Right atrium auricular region (tissue), 2 donors: Measurements from ENCODE around the gene GPR82. TPM values are rescaled to one million over a fixed set of nuclear protein-coding genes. Genes with fewer than 3 reads are reported as not detected.

ENCODE experiments used
- DNase-seq: peaks from one replicate; pipeline ENCODE4 v3.0.0-alpha.2; 2019; ENCODE audit warnings: low spot score
- H3K27ac ChIP-seq, 2 donors: fragments of 200-600 bp; sonication (generic); 1 replicate in 1 of 2; 2 replicates in 1 of 2; pipeline ENCODE4 v1.5.1; 2016 to 2019
- H3K27me3 ChIP-seq, 2 donors: fragments of 200-600 bp; sonication (generic); one replicate each; pipeline versions ENCODE4 v1.5.1 to v1.6.0; 2017 to 2019
- H3K36me3 ChIP-seq: fragments of 200-600 bp; sonication (generic); one replicate; pipeline ENCODE4 v1.5.1; 2016
- H3K4me1 ChIP-seq, 2 donors: fragments of 200-600 bp; sonication (generic); one replicate each; pipeline versions ENCODE4 v1.5.1 to v1.6.0; 2017 to 2019
- H3K4me3 ChIP-seq, 2 donors: fragments of 200-600 bp; sonication (generic); 1 replicate in 1 of 2; 2 replicates in 1 of 2; pipeline ENCODE4 v1.5.1; 2017 to 2019; ENCODE audit warnings: mild to moderate bottlenecking in 1 of 2, moderate library complexity in 1 of 2
- H3K9me3 ChIP-seq, 2 donors: fragments of 200-600 bp; sonication (generic); one replicate each; pipeline ENCODE4 v1.5.1; 2019
- total RNA-seq, 2 donors: library from RNA; depleted of rRNA; stranded (reverse); fragments of >200 nt; gene quantifications; one replicate each; pipeline ENCODE4 v1.1.0, GENCODE V29; 2016
- TF ChIP-seq, protein P1 (sequence below), 2 donors: fragments of 200-600 bp; sonication (generic); IDR thresholded peaks; one replicate each; pipeline ENCODE4 v1.5.1; 2019; ENCODE audit warnings: antibody characterized with exemption in 2 of 2

GPR82 gene
- total RNA-seq, 2 donors from 2014 or later = 0.31 TPM; not detected in 1

DNA sequence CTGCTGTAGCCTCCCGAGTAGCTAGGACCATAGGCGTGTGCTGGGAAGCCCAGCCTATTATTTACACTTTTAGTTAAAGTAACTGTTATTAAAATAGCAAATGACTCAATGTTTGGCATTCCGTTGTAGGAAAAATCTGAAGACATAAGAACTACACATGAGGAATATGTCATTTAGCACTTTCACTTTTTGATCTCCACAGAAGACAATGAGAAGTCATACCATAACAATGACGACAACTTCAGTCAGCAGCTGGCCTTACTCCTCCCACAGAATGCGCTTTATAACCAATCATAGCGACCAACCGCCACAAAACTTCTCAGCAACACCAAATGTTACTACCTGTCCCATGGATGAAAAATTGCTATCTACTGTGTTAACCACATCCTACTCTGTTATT is 28.6 kb upstream of the GPR82 start:
- H3K27ac ChIP-seq = no peak overlapping the region
- H3K27me3 ChIP-seq = no peaks in the 10 kb centered on the region
- DNase-seq = no peak
- TF ChIP-seq, protein P1, sequence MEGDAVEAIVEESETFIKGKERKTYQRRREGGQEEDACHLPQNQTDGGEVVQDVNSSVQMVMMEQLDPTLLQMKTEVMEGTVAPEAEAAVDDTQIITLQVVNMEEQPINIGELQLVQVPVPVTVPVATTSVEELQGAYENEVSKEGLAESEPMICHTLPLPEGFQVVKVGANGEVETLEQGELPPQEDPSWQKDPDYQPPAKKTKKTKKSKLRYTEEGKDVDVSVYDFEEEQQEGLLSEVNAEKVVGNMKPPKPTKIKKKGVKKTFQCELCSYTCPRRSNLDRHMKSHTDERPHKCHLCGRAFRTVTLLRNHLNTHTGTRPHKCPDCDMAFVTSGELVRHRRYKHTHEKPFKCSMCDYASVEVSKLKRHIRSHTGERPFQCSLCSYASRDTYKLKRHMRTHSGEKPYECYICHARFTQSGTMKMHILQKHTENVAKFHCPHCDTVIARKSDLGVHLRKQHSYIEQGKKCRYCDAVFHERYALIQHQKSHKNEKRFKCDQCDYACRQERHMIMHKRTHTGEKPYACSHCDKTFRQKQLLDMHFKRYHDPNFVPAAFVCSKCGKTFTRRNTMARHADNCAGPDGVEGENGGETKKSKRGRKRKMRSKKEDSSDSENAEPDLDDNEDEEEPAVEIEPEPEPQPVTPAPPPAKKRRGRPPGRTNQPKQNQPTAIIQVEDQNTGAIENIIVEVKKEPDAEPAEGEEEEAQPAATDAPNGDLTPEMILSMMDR (IDR thresholded peaks at IDR 0.05) = no peak
- H3K36me3 ChIP-seq = no peaks in the 10 kb centered on the region
- no peak overlapping the region for H3K4me3 ChIP-seq
- no peaks in the 10 kb centered on the region for H3K9me3 ChIP-seq
- H3K4me1 ChIP-seq = peaks cover 0 to 6% of the 10 kb centered on the region in 2 donors

DNA sequence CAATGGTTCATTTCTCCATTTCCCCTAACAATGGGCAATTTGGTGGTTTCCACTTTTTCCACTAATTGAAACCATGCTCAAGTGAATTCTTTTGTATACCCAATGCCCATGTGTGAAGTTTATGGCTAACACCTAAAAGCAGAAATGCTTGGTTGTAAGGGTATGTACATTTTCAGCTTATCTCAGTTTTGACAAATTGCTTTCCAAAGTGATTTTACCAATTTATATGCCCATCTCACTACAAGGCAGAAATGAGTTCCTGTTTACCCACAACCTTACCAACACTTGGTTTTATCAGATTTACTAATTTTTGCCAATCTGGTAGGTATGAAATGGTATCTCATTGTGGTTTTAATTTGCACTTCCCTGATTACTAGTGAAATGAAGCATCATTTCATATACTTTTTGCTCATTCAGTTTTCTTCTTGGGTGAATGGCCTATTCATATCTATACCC is 20.4 kb upstream of the GPR82 start:
- no peaks in the 10 kb centered on the region for H3K9me3 ChIP-seq
- no peaks in the 10 kb centered on the region for H3K27me3 ChIP-seq
- H3K4me1 ChIP-seq = no peaks in the 10 kb centered on the region
- no peak overlapping the region for H3K27ac ChIP-seq
- no peaks in the 10 kb centered on the region for H3K36me3 ChIP-seq
- H3K4me3 ChIP-seq = no peak overlapping the region
- no peak for DNase-seq
- TF ChIP-seq, protein P1 (IDR thresholded peaks at IDR 0.05) = no peak

DNA sequence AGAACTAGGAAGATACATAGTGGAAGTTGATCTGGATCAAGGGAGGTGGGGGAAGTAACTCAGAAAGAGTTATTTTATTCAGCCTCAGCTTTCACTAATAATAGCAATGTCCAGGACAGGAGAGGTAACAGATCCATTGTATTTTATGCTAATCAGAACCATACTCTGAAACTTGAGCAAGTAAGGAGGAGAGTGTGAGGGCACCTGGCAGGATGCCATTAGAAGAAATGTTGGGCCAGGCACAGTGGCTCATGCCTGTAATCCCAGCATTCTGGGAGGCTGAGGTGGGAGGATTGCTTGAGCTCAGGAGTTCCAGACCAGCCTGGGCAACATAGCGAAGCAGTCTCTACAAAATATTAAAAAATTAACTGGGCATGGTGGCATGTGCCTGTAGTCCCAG is 18.9 kb upstream of the GPR82 start:
- no peaks in the 10 kb centered on the region for H3K4me1 ChIP-seq

DNA sequence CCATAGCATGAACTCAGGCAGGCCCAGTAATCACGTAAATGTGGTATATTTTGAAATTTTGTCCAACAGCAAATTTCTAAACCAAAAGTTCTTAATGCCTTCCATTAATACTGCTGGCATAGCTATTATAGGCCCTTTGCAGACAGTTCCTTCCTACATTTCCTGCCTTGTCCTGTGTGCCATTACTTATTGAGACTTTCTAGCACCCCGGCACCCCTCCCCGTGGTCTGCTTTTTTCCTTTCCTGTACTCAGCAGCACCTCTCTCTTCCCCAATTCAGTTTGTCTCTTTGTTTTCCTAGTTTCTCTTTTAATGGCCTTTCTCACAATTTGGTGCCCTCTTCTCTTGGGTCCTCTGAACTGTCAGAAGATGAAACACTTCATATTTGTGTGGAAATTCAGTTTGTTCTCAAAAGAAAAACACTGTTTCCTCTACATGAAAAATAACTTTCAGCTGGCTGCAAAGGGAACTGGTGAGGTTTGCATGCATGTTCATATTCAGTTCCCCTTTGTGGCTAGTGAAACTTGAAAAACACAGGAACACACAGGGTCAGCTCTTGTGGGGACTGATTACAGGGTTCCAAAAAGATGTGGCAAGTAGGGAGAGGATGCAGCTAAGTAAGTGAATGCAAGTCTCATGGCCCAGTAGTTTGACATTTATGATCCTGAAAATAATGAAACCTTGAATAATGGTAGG is 18.2 kb upstream of the GPR82 start:
- no peaks in the 10 kb centered on the region for H3K27me3 ChIP-seq
- no peak for DNase-seq
- H3K27ac ChIP-seq = no peak overlapping the region
- no peaks in the 10 kb centered on the region for H3K9me3 ChIP-seq
- H3K36me3 ChIP-seq = no peaks in the 10 kb centered on the region
- TF ChIP-seq, protein P1 (IDR thresholded peaks at IDR 0.05) = no peak
- H3K4me3 ChIP-seq = no peak overlapping the region
- H3K4me1 ChIP-seq = no peaks in the 10 kb centered on the region

More for the DNA sequence above, 18.9 kb upstream of the GPR82 start:
- H3K27ac ChIP-seq = no peak overlapping the region
- TF ChIP-seq, protein P1 (IDR thresholded peaks at IDR 0.05) = no peak
- no peak overlapping the region for H3K4me3 ChIP-seq
- H3K9me3 ChIP-seq = no peaks in the 10 kb centered on the region
- DNase-seq = no peak
- no peaks in the 10 kb centered on the region for H3K27me3 ChIP-seq
- no peaks in the 10 kb centered on the region for H3K36me3 ChIP-seq

DNA sequence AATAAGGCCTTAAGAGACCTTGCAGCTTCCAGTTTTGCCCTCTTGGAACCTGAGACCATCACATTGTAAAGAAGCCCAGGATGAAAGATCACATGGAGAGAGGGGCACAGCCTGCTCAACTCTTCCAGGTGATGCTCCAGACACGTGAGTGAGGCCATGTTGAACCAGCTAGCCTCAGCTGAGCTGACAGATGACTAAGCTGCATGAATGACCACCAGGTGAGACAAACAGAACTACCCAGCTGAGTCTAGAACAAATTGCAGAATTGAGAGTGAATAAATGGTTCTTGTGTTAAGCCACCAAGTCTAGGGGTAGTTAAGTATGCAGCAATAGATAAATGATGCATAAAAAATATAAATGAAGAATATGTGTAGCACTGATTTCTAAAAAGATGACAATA is 16.8 kb upstream of the GPR82 start:
- no peaks in the 10 kb centered on the region for H3K36me3 ChIP-seq
- TF ChIP-seq, protein P1 (IDR thresholded peaks at IDR 0.05) = no peak
- no peaks in the 10 kb centered on the region for H3K9me3 ChIP-seq
- DNase-seq = no peak
- no peak overlapping the region for H3K4me3 ChIP-seq
- H3K4me1 ChIP-seq = no peaks in the 10 kb centered on the region
- H3K27ac ChIP-seq = no peak overlapping the region
- H3K27me3 ChIP-seq = no peaks in the 10 kb centered on the region

DNA sequence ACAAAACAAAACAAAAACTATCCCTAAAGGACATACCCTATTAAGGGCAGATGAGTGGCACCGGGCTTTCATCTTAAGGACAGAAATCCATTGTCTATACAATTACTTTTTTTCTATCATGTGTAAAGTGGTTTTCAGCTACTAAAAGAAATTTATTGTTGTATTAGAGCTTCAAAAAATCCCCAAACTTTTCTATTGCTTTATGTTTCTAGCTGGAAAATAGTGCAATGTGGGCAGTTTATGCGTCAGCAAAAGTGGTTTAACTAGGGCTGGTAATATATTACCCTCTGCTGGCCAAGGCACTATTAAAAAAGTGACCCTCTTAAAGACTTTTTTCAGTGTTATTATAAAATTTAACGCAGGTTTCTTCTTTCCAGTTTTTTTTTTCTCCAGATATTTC is 15.5 kb upstream of the GPR82 start:
- no peaks in the 10 kb centered on the region for H3K9me3 ChIP-seq

More for the DNA sequence above, 15.5 kb upstream of the GPR82 start:
- DNase-seq = no peak
- Histone ChIP-seq H3K36me3 (no peaks in the 10 kb centered on the region), H3K27me3 (no peaks in the 10 kb centered on the region), H3K4me1 (no peaks in the 10 kb centered on the region), H3K27ac (no peak overlapping the region), H3K4me3 (no peak overlapping the region)
- TF ChIP-seq, protein P1 (IDR thresholded peaks at IDR 0.05) = no peak
